Liver (tissue), 9 donors: Measurements from ENCODE around the gene NFATC2. TPM values are rescaled to one million over a fixed set of nuclear protein-coding genes. Genes with fewer than 3 reads are reported as not detected.
A peak's percentile ranks its signal among the peaks of the same experiment; 100 is the strongest.

Experiments used
- DNase-seq: peaks from one replicate; pipeline ENCODE4 v3.0.0-alpha.2; 2017; ENCODE audit warnings: low spot score
- H3K27ac ChIP-seq, 2 donors: one replicate each; pipeline ENCODE4 v1.7.0; 2013; ENCODE audit warnings: inconsistent platforms in 2 of 2, low read length in 2 of 2, control low read depth in 1 of 2, low read depth in 1 of 2, mild to moderate bottlenecking in 1 of 2
- H3K27me3 ChIP-seq, 4 donors: one replicate each; pipeline versions ENCODE4 v1.6.1 to v1.7.0; 2013; ENCODE audit warnings: low read length in 3 of 4, inconsistent platforms in 1 of 4, mild to moderate bottlenecking in 1 of 4, moderate library complexity in 1 of 4; ENCODE audit not compliant: control insufficient read depth in 4 of 4, insufficient read depth in 4 of 4
- H3K36me3 ChIP-seq, 4 donors: one replicate each; pipeline versions ENCODE4 v1.6.1 to v1.7.0; 2013; ENCODE audit warnings: low read length in 3 of 4, mild to moderate bottlenecking in 3 of 4, low read depth in 1 of 4, moderate library complexity in 1 of 4; ENCODE audit not compliant: control insufficient read depth in 4 of 4, insufficient read depth in 3 of 4
- H3K4me1 ChIP-seq, 4 donors: one replicate each; pipeline versions ENCODE4 v1.6.1 to v1.7.0; 2013; ENCODE audit warnings: low read length in 3 of 4, mild to moderate bottlenecking in 3 of 4, moderate library complexity in 1 of 4; ENCODE audit not compliant: control insufficient read depth in 4 of 4, insufficient read depth in 4 of 4
- H3K4me3 ChIP-seq, 3 donors: one replicate each; pipeline versions ENCODE4 v1.6.1 to v1.7.0; 2013; ENCODE audit warnings: low read length in 3 of 3, control low read depth in 1 of 3, low read depth in 1 of 3, mild to moderate bottlenecking in 1 of 3
- H3K9ac ChIP-seq, 2 donors: one replicate each; pipeline ENCODE4 v1.7.0; 2013; ENCODE audit warnings: low read length in 2 of 2, mild to moderate bottlenecking in 2 of 2, moderate library complexity in 2 of 2, control low read depth in 1 of 2, low read depth in 1 of 2
- H3K9me3 ChIP-seq, 4 donors: one replicate each; pipeline versions ENCODE4 v1.6.1 to v1.7.0; 2013; ENCODE audit warnings: low read length in 3 of 4; ENCODE audit not compliant: control insufficient read depth in 4 of 4
- ATF3 ChIP-seq: IDR thresholded peaks from 2 replicates; pipeline ENCODE4 v1.6.1; 2016; ENCODE audit warnings: antibody characterized with exemption
- CTCF ChIP-seq: fragments of 150-350 bp; IDR thresholded peaks from 2 replicates; pipeline ENCODE4 v1.5.1; 2017; ENCODE audit warnings: improper control_type of control experiment, low read depth, low read length; ENCODE audit not compliant: missing input control
- EGR1 ChIP-seq, 2 donors: IDR thresholded peaks; 2 replicates each; pipeline ENCODE4 v1.6.1; 2016 to 2018; ENCODE audit warnings: antibody characterized with exemption in 2 of 2, low read depth in 2 of 2
- GABPA ChIP-seq, 2 donors: IDR thresholded peaks in 1 of 2; conservative IDR thresholded peaks in 1 of 2; 2 replicates each; pipeline ENCODE4 v1.6.1; 2016; ENCODE audit warnings: antibody characterized with exemption in 2 of 2, mild to moderate bottlenecking in 1 of 2, moderate library complexity in 1 of 2
- HNF4G ChIP-seq: IDR thresholded peaks from 2 replicates; pipeline ENCODE4 v1.6.1; 2016; ENCODE audit warnings: antibody characterized with exemption
- MAX ChIP-seq: IDR thresholded peaks from 2 replicates; pipeline ENCODE4 v1.6.1; 2016; ENCODE audit warnings: antibody characterized with exemption
- RAD21 ChIP-seq, 2 donors: IDR thresholded peaks; 2 replicates each; pipeline ENCODE4 v1.6.1; 2016; ENCODE audit warnings: antibody characterized with exemption in 2 of 2, mild to moderate bottlenecking in 2 of 2
- REST ChIP-seq: IDR thresholded peaks from 2 replicates; pipeline ENCODE4 v1.6.1; 2016; ENCODE audit warnings: antibody characterized with exemption, mild to moderate bottlenecking
- RXRA ChIP-seq, 2 donors: IDR thresholded peaks; 2 replicates each; pipeline ENCODE4 v1.6.1; 2017 to 2018; ENCODE audit warnings: antibody characterized with exemption in 2 of 2, mild to moderate bottlenecking in 1 of 2
- SP1 ChIP-seq: IDR thresholded peaks from 2 replicates; pipeline ENCODE4 v1.6.1; 2018; ENCODE audit warnings: antibody characterized with exemption, mild to moderate bottlenecking
- YY1 ChIP-seq: IDR thresholded peaks from 2 replicates; pipeline ENCODE4 v1.6.1; 2016; ENCODE audit warnings: antibody characterized with exemption, mild to moderate bottlenecking
- ZBTB33 ChIP-seq: IDR thresholded peaks from 2 replicates; pipeline ENCODE4 v1.6.1; 2016; ENCODE audit warnings: antibody characterized with exemption
- WGBS: extraction: QIAGEN DNeasy Blood & Tissue Kit; methylation state at CpG from one replicate; pipeline ENCODE4 v1.1.7; 2013; 5-methylcytosine and 5-hydroxymethylcytosine counted together
- polyA plus RNA-seq, 2 donors: library from polyadenylated mRNA; stranded (reverse) in 1 of 2; unstranded in 1 of 2; fragments of 200-250 nt in 1 of 2; fragments of >200 nt in 1 of 2; fragmentation: Nextera tagmentation in 1 of 2; extraction: Ambion mirVana in 1 of 2; gene quantifications; one replicate each; pipeline versions ENCODE4 v1.2.1 to v1.2.3, GENCODE V29; 2013 to 2015
- total RNA-seq, 2 donors: library from RNA; depleted of rRNA; stranded (reverse); fragments of >200 nt; gene quantifications; one replicate each; pipeline ENCODE4 v1.2.3, GENCODE V29; 2014
- donor health status: healthy.
- donor health status: healthy.
- donor health status: healthy.
- donor health status: healthy.
- donor health status: healthy.

The NFATC2 gene
- total and polyA plus RNA-seq, 4 donors, result 1.2 to 6.7 (median 2.6) TPM

GRCh38 chr20:51562027-51562331, 19.5 kb upstream of the NFATC2 start:
- Histone ChIP-seq H3K36me3 (no peaks in the 10 kb centered on the region), H3K9ac (peak overlapping the region in 1 of 2 donors; percentile 46), H3K9me3 (no peaks in the 10 kb centered on the region), H3K4me1 (peaks cover 4 to 33% (median 28%) of the 10 kb centered on the region in 4 donors), H3K27me3 (peaks cover 0 to 3% (median under 1%) of the 10 kb centered on the region in 4 donors), H3K27ac (peak overlapping the region; percentile 61 to 75), H3K4me3 (peak overlapping the region in 2 of 3 donors; percentile 40 to 49)
- WGBS, result 2% methylated on average over 10 of the region's 10 CpGs
- TF ChIP-seq REST (no peak), RAD21 (IDR thresholded peaks at IDR 0.05) (no peak), CTCF (no peak), ZBTB33 (no peak), ATF3 (no peak), YY1 (no peak), SP1 (no peak), EGR1 (IDR thresholded peaks at IDR 0.05; ENCODE audit: low read depth in 2 of 2) (no peak), MAX (no peak), RXRA (IDR thresholded peaks at IDR 0.05) (no peak), GABPA (IDR thresholded peaks at IDR 0.05 in 1 of 2, conservative IDR thresholded peaks at IDR 0.05 in 1 of 2) (no peak)
- DNase-seq, result no peak

GRCh38 chr20:51560550-51561307, 18.2 kb upstream of the NFATC2 start:
- DNase-seq, result no peak
- TF ChIP-seq ZBTB33, result no peak
- no peak for TF ChIP-seq SP1
- no peak for TF ChIP-seq ATF3
- no peak for TF ChIP-seq CTCF
- no peak for TF ChIP-seq YY1
- TF ChIP-seq HNF4G, result no peak
- Histone ChIP-seq H3K36me3 (no peaks in the 10 kb centered on the region), H3K9me3 (no peaks in the 10 kb centered on the region), H3K4me3 (no peak overlapping the region), H3K27me3 (peaks cover 0 to 3% (median under 1%) of the 10 kb centered on the region in 4 donors), H3K9ac (no peak overlapping the region), H3K4me1 (peaks cover 4 to 33% (median 28%) of the 10 kb centered on the region in 4 donors), H3K27ac (no peak overlapping the region)
- 36% methylated on average over 16 of the region's 16 CpGs for WGBS
